ENCODE measurements around the gene C2orf76. TPM values are rescaled to one million over a fixed set of nuclear protein-coding genes. Genes with fewer than 3 reads are reported as not detected.

C2orf76 gene
- total and polyA plus RNA-seq, 2 of the 4 experiments (the other 2 are of a cell fraction): 10.6 to 12.6 TPM

- H4K5ac ChIP-seq (ENCODE audit: low read depth, low read length): peak overlapping the region; percentile 25; the same call in 1 of the 2 replicates
- no peaks in the 10 kb centered on the region for H3K27me3 ChIP-seq (ENCODE audit: control insufficient read depth, insufficient read depth, low read length)
- H3K9ac ChIP-seq (ENCODE audit: low read depth, low read length): no peak overlapping the region
- peak overlapping the region; percentile 18; the same call in 1 of the 2 replicates for H3K4me2 ChIP-seq (ENCODE audit: low read depth, low read length)
- intact Hi-C loops (cut with micrococcal nuclease) (no loop called here), in situ Hi-C loops (cut with MboI; ENCODE audit: low sequenced_read_pairs) (loop anchor here (25.0 kb wide), 1 partner anchor 91 kb away; the partner anchor contains the start of gene C1QL2), dilution Hi-C loops (cut with HindIII; ENCODE audit: low sequenced_read_pairs, unreplicated experiment) (no loop called here)
- H3K9me3 ChIP-seq (ENCODE audit: control insufficient read depth, insufficient read depth, low read length): no peaks in the 10 kb centered on the region
- ChIA-PET CTCF (interaction anchor here (0.5 to 1.1 kb wide), 4 partner anchors 14 to 28 kb away, joined by 3 to 6 read pairs (median 4); no protein-coding TSS in a partner anchor), POLR2A (ENCODE audit: unreplicated experiment) (no interaction called here)
- H2AFZ ChIP-seq (replicated peaks; ENCODE audit: low read length, poor library complexity): peak overlapping the region; percentile 6
- ATAC-seq (ENCODE audit: low read depth): peak; percentile 1
- H4K91ac ChIP-seq (ENCODE audit: insufficient read depth, low read depth, low read length): peak overlapping the region; percentile 80
- peak overlapping the region; percentile 61 for H2AK9ac ChIP-seq (replicated peaks; ENCODE audit: low read depth, low read length, poor library complexity)
- peak overlapping the region; percentile 58; the same call in 1 of the 2 replicates for H3K18ac ChIP-seq (ENCODE audit: low read depth, low read length)
- no peak overlapping the region; the same call in 1 of the 2 replicates for H3K14ac ChIP-seq (replicated peaks; ENCODE audit: low read depth, low read length)
- H4K8ac ChIP-seq (ENCODE audit: low read depth in 2 of 2, low read length in 2 of 2): peak overlapping the region in 1 of 2 experiments; percentile 53; a peak in 2 of 4 replicates
- H3K27ac ChIP-seq (ENCODE audit: insufficient read depth, low read length): peak overlapping the region; percentile 68
- no TSS peak for BruUV-seq (replicated peaks)
- H3K36me3 ChIP-seq (ENCODE audit: control insufficient read depth, insufficient read depth, low read length): no peaks in the 10 kb centered on the region
- peak overlapping the region; percentile 85 for H2BK5ac ChIP-seq (ENCODE audit: low read depth, low read length, poor library complexity, severe bottlenecking)
- no CpG with 5 or more reads among the region's 2 CpGs for WGBS, 2 experiments (ENCODE audit: extremely low coverage in 2 of 2, insufficient read length in 1 of 2)
- peak overlapping the region; percentile 61 for H2BK120ac ChIP-seq (ENCODE audit: low read depth, low read length)
- peaks cover 8% of the 10 kb centered on the region; the same call in 1 of the 2 replicates for H4K20me1 ChIP-seq (ENCODE audit: insufficient read depth, low read length)
- peaks cover 35% of the 10 kb centered on the region for H3K9me1 ChIP-seq (ENCODE audit: insufficient read depth, low read length)
- H2BK20ac ChIP-seq (ENCODE audit: low read depth, low read length): peak overlapping the region; percentile 78
- peaks cover 29% of the 10 kb centered on the region for H3K4me1 ChIP-seq (ENCODE audit: control insufficient read depth, insufficient read depth, low read length)
- H3K56ac ChIP-seq (ENCODE audit: extremely low read depth, insufficient read depth, low read length): no peak overlapping the region
- H3K79me1 ChIP-seq (ENCODE audit: low read depth in 1 of 2, low read length in 2 of 2): peaks cover 0 to 26% of the 10 kb centered on the region in 2 experiments; a peak in 2 of 4 replicates
- peak overlapping the region; percentile 73; the same call in 1 of the 2 replicates for H2AK5ac ChIP-seq (ENCODE audit: low read depth, low read length)
- H3K4ac ChIP-seq (ENCODE audit: low read depth, low read length): peak overlapping the region; percentile 71
- peak; percentile 79 for DNase-seq
- peak overlapping the region; percentile 24; the same call in 1 of the 2 replicates for H3K23ac ChIP-seq (ENCODE audit: low read depth, low read length)
- peak overlapping the region; percentile 35; the same call in 1 of the 3 replicates for H2BK15ac ChIP-seq (ENCODE audit: low read depth, low read length)
- no peak overlapping the region for H3K4me3 ChIP-seq (ENCODE audit: insufficient read depth, low read depth, low read length)
- peak; percentile 2 for TF ChIP-seq RCOR1 (IDR thresholded peaks at IDR 0.05; ENCODE audit: insufficient replicate concordance, low read length)
- no peak for TF ChIP-seq NFE2L2 (IDR thresholded peaks at IDR 0.05; ENCODE audit: low read depth, low read length)
- TF ChIP-seq CEBPB (IDR thresholded peaks at IDR 0.05; ENCODE audit: low read depth, low read length): no peak
- TF ChIP-seq BHLHE40 (IDR thresholded peaks at IDR 0.05; ENCODE audit: low read depth, low read length): no peak; the same call in 1 of the 2 replicates
- TF ChIP-seq ELK1 (IDR thresholded peaks at IDR 0.05; ENCODE audit: borderline replicate concordance, low read depth, low read length): no peak
- no peak for TF ChIP-seq CHD1 (IDR thresholded peaks at IDR 0.05; ENCODE audit: low read depth, low read length)
- no peak for TF ChIP-seq CTCF (conservative IDR thresholded peaks at IDR 0.05; ENCODE audit: low read depth, low read length)
- TF ChIP-seq USF2 (IDR thresholded peaks at IDR 0.05; ENCODE audit: low read depth, low read length): no peak; the same call in 1 of the 2 replicates
- TF ChIP-seq RFX5 (IDR thresholded peaks at IDR 0.05; ENCODE audit: low read depth, low read length): no peak
- no peak for TF ChIP-seq MAZ (IDR thresholded peaks at IDR 0.05; ENCODE audit: borderline replicate concordance, low read depth, low read length)
- 0 out of 2 replicates have a peak, but pooled peaks have one; percentile 14 for TF ChIP-seq POLR2A (IDR thresholded peaks at IDR 0.05; ENCODE audit: low read depth, low read length)
- TF ChIP-seq RAD21 (IDR thresholded peaks at IDR 0.05; ENCODE audit: low read length): no peak
- TF ChIP-seq MXI1 (IDR thresholded peaks at IDR 0.05; ENCODE audit: borderline replicate concordance, low read depth, low read length): no peak
- no peak for TF ChIP-seq SMC3 (IDR thresholded peaks at IDR 0.05; ENCODE audit: low read depth, low read length)
Observed at GRCh38 chr2:119253114-119253702, 113.4 kb downstream of the C2orf76 start.
